Large intestine (tissue), 3 donors: ENCODE results near the gene ANKRD55. TPM values are rescaled to one million over a fixed set of nuclear protein-coding genes. Genes with fewer than 3 reads are reported as not detected.
A peak's percentile ranks its signal among the peaks of the same experiment; 100 is the strongest.

Experiments used
- DNase-seq, 2 donors: peaks; one replicate each; pipeline versions ENCODE4 v3.0.0 to v3.0.0-alpha.2; 2013
- H3K27ac ChIP-seq: one replicate; pipeline ENCODE4 v1.5.1; 2013; ENCODE audit warnings: low read length
- H3K27me3 ChIP-seq: 2 replicates; pipeline ENCODE4 v1.6.1; 2013; ENCODE audit warnings: low read length; ENCODE audit not compliant: control insufficient read depth, insufficient read depth
- H3K36me3 ChIP-seq: 2 replicates; pipeline ENCODE4 v1.6.1; 2013; ENCODE audit warnings: low read length; ENCODE audit not compliant: control insufficient read depth, insufficient read depth
- H3K4me1 ChIP-seq: one replicate; pipeline ENCODE4 v1.6.1; 2013; ENCODE audit warnings: low read length; ENCODE audit not compliant: control insufficient read depth, insufficient read depth
- H3K4me3 ChIP-seq: one replicate; pipeline ENCODE4 v1.5.1; 2013; ENCODE audit warnings: low read length
- H3K9me3 ChIP-seq: one replicate; pipeline ENCODE4 v1.6.1; 2013; ENCODE audit warnings: mild to moderate bottlenecking, low read depth, low read length, moderate library complexity; ENCODE audit not compliant: control insufficient read depth
- WGBS: methylation state at CpG from one replicate; pipeline ENCODE4 v1.1.5; 2013; ENCODE audit warnings: low lambda C conversion rate; ENCODE audit not compliant: insufficient coverage; 5-methylcytosine and 5-hydroxymethylcytosine counted together
- polyA plus RNA-seq: library from polyadenylated mRNA; unstranded; fragments of 120-200 nt; gene quantifications from one replicate; pipeline ENCODE4 v1.2.1, GENCODE V29; 2013

The ANKRD55 gene
- polyA plus RNA-seq, 1 donor: 0.18 TPM

DNA sequence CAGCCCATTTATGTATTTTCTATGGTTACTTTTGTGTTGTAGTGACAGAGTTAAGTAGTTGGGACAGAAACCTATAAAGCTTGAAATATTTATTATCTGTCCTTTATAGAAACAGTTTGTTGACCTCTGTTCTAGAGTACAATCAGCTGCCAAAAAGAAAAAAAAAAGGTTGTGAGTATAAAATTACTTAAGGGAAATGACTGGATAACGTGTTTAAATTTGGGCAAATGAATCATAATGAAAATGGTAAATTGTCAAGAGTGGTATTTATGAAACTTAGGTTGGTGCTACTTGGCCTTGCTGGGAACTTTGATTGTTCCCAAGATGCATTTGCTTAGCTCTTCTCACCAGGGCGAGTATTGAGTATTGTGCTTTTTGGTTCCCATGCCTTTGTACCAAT lies 168.1 kb downstream of the ANKRD55 start:
- Histone ChIP-seq H3K27ac (no peak overlapping the region), H3K4me1 (peaks cover 1% of the 10 kb centered on the region), H3K36me3 (no peaks in the 10 kb centered on the region), H3K4me3 (no peak overlapping the region), H3K9me3 (no peaks in the 10 kb centered on the region), H3K27me3 (no peaks in the 10 kb centered on the region)
- WGBS: no CpG with 5 or more reads among the region's 2 CpGs
- DNase-seq: no peak

DNA sequence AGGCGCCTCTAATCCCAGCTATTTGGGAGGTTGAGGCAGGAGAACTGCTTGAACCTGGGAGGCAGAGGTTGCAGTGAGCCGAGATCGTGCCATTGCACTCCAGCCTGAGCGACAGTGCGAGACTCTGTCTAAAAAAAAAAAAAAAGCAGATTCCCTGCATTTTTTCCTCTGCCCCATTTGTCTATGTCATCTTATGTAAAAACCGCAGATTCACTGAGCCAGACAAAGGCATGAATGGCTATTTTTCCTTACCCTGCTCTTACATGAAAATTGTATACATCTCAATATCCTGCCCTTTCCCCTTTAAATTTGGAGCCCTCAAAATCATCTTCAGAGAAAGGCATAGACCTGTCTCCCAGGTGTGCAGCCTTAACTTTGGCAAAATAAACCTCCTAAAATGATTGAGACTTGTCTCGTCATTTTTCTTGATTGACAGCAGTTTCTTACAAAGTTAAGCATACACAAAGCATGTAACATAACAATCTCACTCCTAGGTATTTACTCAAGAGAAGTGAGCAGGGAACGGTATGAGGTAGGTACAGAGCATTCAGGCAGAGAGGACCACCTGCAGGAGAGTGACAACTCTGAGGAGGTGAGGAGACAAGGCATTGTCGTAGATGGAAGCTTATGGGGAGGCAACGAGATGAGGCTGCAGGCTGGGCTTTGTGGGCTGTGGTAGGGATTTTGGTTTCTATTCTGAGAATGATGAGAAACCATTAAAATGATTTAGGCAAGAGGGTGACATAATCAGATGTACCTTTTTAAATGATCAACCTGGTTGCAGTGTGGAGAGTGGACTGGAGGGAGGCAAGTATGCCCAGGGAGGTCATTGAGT lies 172.6 kb downstream of the ANKRD55 start:
- WGBS: 73% methylated on average over 3 of the region's 10 CpGs
- Histone ChIP-seq H3K4me1 (peaks cover 31% of the 10 kb centered on the region), H3K36me3 (no peaks in the 10 kb centered on the region)

DNA sequence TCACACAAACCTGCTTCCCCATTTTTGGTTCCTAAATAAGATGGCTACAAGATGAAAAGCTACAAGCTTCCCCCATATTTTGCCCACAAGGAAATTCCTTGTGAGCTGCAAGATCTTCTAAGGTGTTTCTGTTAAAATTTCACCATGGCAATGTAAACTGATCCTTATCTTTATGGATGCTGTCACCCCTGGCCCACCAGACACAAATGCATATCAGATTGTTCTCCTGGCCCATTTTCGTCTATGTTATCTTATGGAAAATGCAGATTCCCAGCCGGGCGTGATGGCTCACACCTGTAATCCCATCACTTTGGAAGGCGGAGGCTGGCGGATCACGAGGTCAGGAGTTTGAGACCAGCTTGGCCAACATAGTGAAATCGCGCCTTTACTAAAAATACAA lies 173.3 kb downstream of the ANKRD55 start:
- WGBS: no CpG with 5 or more reads among the region's 8 CpGs
- Histone ChIP-seq H3K36me3 (no peaks in the 10 kb centered on the region), H3K9me3 (no peaks in the 10 kb centered on the region), H3K4me3 (no peak overlapping the region), H3K27me3 (no peaks in the 10 kb centered on the region), H3K27ac (no peak overlapping the region), H3K4me1 (peaks cover 35% of the 10 kb centered on the region)
- DNase-seq: no peak

More for the DNA sequence above, 172.6 kb downstream of the ANKRD55 start:
- Histone ChIP-seq H3K27ac (no peak overlapping the region), H3K9me3 (no peaks in the 10 kb centered on the region), H3K27me3 (no peaks in the 10 kb centered on the region), H3K4me3 (no peak overlapping the region)
- DNase-seq: no peak

DNA sequence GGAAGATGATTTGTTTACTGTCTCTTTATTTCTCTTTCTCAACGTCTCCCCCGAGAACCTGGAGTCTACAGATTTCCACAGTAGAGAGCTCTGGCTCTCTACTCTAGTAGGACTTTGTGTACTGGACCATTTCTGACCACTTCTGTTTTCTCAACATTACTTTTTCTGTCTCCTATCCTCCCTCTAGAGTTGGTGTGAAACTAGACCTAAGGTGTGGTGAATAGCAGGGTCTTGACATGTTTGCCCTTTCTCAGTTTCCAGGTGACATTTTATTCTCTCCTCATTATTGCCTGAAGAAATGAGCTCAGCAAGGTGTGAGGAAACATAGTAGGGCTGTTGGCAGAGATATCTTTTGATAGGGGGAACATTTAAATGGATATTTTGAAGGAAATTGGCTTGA lies 176.3 kb downstream of the ANKRD55 start:
- WGBS: no CpG with 5 or more reads among the region's 2 CpGs
- H3K36me3 ChIP-seq: no peaks in the 10 kb centered on the region
- peaks cover 50% of the 10 kb centered on the region for H3K4me1 ChIP-seq
- no peak for DNase-seq
- H3K9me3 ChIP-seq: peaks cover 12% of the 10 kb centered on the region
- H3K4me3 ChIP-seq: no peak overlapping the region
- no peak overlapping the region for H3K27ac ChIP-seq
- no peaks in the 10 kb centered on the region for H3K27me3 ChIP-seq

DNA sequence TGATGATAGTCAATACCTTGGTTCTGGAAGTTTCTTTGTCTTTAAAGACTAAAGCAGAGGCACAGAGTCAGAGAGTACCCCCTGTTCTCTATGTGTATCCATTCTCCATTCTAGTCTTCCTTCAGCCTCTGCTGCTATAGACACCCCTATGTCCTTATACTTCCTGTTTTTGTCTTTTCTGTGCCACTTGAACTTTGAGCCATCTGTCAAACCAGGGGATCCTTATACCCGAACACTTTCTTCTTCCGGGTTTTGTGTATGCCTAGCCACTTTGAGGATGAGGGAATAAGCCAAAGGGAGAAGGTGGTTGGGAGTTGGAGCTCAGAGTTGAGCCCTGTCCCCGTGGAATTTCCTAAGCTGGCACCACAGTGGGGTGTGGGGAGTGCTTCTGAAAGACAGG lies 177.3 kb downstream of the ANKRD55 start:
- DNase-seq: peak in 1 of 2 donors; percentile 46
- Histone ChIP-seq H3K9me3 (peaks cover 12% of the 10 kb centered on the region), H3K27me3 (no peaks in the 10 kb centered on the region), H3K36me3 (no peaks in the 10 kb centered on the region), H3K4me3 (no peak overlapping the region), H3K27ac (no peak overlapping the region), H3K4me1 (peaks cover 50% of the 10 kb centered on the region)
- no CpG with 5 or more reads among the region's 3 CpGs for WGBS

DNA sequence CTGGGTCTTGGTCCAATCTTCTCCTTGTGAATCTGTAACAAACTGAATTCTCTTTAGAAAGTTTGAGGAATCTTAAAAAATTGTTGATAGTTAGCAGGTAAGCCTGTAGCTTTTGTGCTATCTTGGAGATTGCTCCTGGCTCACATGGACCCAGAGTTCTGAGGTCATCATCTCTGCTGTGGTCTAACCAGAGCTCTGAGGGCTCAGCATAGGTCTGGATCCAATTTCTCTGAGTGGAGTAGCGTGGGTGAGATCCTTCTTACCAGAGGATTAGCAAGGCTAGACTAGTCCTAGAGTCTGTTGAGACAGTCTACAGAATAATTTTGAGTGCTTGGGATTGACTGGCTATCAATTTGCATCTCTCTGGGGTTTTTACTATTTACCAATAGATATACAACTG lies 177.8 kb downstream of the ANKRD55 start:
- peak in 1 of 2 donors; percentile 40 for DNase-seq

DNA sequence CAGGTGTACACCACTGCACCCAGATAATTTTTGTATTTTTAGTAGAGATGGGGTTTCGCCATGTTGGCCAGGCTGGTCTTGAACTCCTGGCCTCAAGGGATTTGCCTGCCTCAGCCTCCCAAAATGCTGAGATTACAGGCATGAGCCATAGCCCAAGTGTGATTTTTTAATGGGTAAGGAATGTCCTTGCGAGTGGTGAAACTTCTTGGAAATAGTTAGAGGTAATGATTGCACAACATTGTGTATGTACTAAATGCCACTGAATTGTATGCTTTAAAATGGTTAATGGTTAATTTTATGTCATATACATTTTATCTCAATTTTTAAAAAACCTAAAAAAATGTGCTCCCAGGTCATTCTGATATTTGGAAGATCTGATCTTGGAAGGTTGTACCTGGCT lies 178.5 kb downstream of the ANKRD55 start:
- H3K9me3 ChIP-seq: peaks cover 12% of the 10 kb centered on the region
- WGBS: no CpG with 5 or more reads among the region's 2 CpGs
- peak; percentile 68 to 76 for DNase-seq
- H3K27me3 ChIP-seq: no peaks in the 10 kb centered on the region
- H3K36me3 ChIP-seq: no peaks in the 10 kb centered on the region
- peaks cover 50% of the 10 kb centered on the region for H3K4me1 ChIP-seq
- H3K27ac ChIP-seq: peak overlapping the region; percentile 38
- no peak overlapping the region for H3K4me3 ChIP-seq

More for the DNA sequence above, 177.8 kb downstream of the ANKRD55 start:
- no peak overlapping the region for H3K4me3 ChIP-seq
- peaks cover 12% of the 10 kb centered on the region for H3K9me3 ChIP-seq
- peak overlapping the region; percentile 25 for H3K27ac ChIP-seq
- H3K4me1 ChIP-seq: peaks cover 52% of the 10 kb centered on the region
- WGBS: no CpG with 5 or more reads among the region's 1 CpG
- H3K27me3 ChIP-seq: no peaks in the 10 kb centered on the region
- H3K36me3 ChIP-seq: no peaks in the 10 kb centered on the region

DNA sequence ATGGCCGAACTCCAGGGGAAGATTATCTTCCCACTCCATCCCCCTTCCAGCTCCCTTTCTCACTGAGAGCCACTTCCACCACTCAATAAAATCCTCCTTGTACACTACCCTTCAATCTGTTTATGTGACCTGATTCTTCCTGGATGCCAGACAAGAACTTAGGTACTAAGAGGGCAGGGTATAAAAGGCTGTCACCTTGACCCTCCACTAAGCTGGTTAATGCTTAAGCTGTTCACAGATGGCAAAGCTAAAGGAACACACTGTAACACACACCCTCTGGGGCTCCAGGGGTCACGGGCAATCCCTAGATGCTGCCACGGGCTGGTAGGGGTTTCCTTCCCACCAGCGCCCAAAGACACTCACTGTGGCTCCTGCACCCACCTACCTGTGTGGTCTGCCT lies 179.8 kb downstream of the ANKRD55 start:
- peak overlapping the region; percentile 38 for H3K27ac ChIP-seq
- DNase-seq: no peak
- H3K4me3 ChIP-seq: no peak overlapping the region
- WGBS: no CpG with 5 or more reads among the region's 4 CpGs
- H3K4me1 ChIP-seq: peaks cover 46% of the 10 kb centered on the region
- H3K9me3 ChIP-seq: peaks cover 12% of the 10 kb centered on the region
- H3K36me3 ChIP-seq: no peaks in the 10 kb centered on the region
- no peaks in the 10 kb centered on the region for H3K27me3 ChIP-seq

DNA sequence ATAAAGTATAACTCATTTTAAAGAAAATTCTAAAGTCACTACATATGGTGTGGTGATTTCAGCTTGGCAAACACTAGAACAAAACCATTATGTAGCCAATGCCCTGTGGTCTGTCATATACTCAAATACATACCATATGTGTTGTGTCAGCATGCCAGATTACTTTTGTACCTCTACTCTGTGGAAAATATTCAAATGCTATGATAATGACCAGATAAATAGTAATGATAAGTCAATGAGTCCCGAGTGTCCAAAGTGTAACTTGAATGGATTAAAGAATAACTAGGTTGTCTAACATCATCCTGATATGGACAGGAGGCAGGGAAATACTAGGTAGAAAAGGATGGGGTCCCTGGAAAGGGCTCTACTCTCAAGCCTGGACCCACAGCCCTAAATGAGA lies 180.4 kb downstream of the ANKRD55 start:
- H3K9me3 ChIP-seq: peaks cover 12% of the 10 kb centered on the region
- no peaks in the 10 kb centered on the region for H3K27me3 ChIP-seq
- H3K27ac ChIP-seq: peak overlapping the region; percentile 38
- H3K4me3 ChIP-seq: no peak overlapping the region
- DNase-seq: peak; percentile 54 to 82
- 50% methylated on average over 1 of the region's 1 CpG for WGBS
- H3K4me1 ChIP-seq: peaks cover 45% of the 10 kb centered on the region
- no peaks in the 10 kb centered on the region for H3K36me3 ChIP-seq

DNA sequence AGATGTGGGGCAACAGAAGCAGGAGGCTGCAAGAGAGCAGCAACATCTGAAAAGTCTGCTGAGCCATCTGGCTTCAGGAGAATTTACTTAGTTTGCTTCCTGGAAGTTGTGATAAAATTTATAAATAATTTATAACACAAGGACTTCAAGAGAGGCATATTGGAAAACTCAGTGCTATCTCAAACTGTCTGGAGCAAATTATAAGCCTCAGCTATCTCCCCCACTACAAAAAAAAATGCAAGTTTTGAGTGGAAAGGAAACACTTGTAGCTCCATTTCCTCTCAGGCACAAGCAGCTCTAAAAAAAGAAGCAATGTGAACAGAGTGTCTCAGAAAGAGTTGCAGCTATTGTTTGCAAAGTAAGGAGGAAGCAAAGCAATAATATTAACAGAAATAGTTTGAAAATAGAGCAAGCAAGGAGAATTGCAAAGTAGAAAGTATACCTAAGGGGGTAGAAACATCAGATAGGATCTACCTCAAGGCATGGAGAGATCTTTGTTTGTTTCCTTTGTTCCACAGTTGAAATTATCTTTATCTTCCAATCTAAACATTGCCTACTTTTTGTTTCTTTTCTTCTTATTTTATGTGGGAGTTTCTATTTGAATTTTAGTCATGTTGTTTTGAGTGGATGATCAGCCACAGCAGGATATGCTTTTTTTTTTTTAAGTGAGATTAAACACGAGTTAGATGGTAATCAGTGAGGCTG lies 182.4 kb downstream of the ANKRD55 start:
- Histone ChIP-seq H3K4me1 (peaks cover 36% of the 10 kb centered on the region), H3K27me3 (no peaks in the 10 kb centered on the region), H3K36me3 (no peaks in the 10 kb centered on the region), H3K27ac (no peak overlapping the region), H3K9me3 (peaks cover 12% of the 10 kb centered on the region), H3K4me3 (no peak overlapping the region)
- no peak for DNase-seq
- WGBS: 33% methylated on average over 1 of the region's 1 CpG
